HepG2 (cell line): ENCODE results near the gene WDR82. TPM values are rescaled to one million over a fixed set of nuclear protein-coding genes. Genes with fewer than 3 reads are reported as not detected.

Experiments
- ADNP ChIP-seq: sonication (generic); formaldehyde crosslinking; IDR thresholded peaks from 2 replicates; pipeline ENCODE4 v1.4.0; 2020; ENCODE audit warnings: missing genetic modification reagents
- AKNA ChIP-seq: sonication (generic); formaldehyde crosslinking; IDR thresholded peaks from 2 replicates; pipeline ENCODE4 v1.4.0; 2020; ENCODE audit warnings: missing genetic modification reagents, borderline replicate concordance
- ARID4A ChIP-seq: sonication (generic); formaldehyde crosslinking; IDR thresholded peaks from 2 replicates; pipeline ENCODE4 v1.5.0; 2020; ENCODE audit warnings: mild to moderate bottlenecking, missing genetic modification reagents, borderline replicate concordance
- PHF21A ChIP-seq: sonication (generic); formaldehyde crosslinking; IDR thresholded peaks from 2 replicates; pipeline ENCODE4 v1.5.0; 2020; ENCODE audit warnings: mild to moderate bottlenecking, missing genetic modification reagents
- SOX6 ChIP-seq, 2 experiments: fragments of 450-650 bp in 1 of 2; sonication (generic) in 1 of 2; formaldehyde crosslinking in 1 of 2; IDR thresholded peaks; 2 replicates each; pipeline versions ENCODE4 v1.4.0 to v1.6.1; 2017 to 2020; ENCODE audit warnings: antibody characterized with exemption in 1 of 2, mild to moderate bottlenecking in 1 of 2, missing genetic modification reagents in 1 of 2
- TEAD3 ChIP-seq: optimal IDR thresholded peaks from 2 replicates; pipeline ENCODE3; 2016; ENCODE audit warnings: borderline replicate concordance
- THRA ChIP-seq: sonication (generic); formaldehyde crosslinking; IDR thresholded peaks from 2 replicates; pipeline ENCODE4 v1.4.0; 2020; ENCODE audit warnings: missing genetic modification reagents, borderline replicate concordance
- polyA plus RNA-seq, 8 experiments: library from polyadenylated mRNA; depleted of rRNA in 3 of 8; stranded (reverse) in 7 of 8; unstranded in 1 of 8; fragments of >200 nt; fragmentation: Illumina TruSeq in 4 of 8; extraction: Trizol in 4 of 8; gene quantifications; 2 replicates each; pipeline versions ENCODE4 v1.2.1 to v1.2.3, GENCODE V29; 2011 to 2016; ENCODE audit warnings: low read depth in 4 of 8, missing spikeins in 1 of 8, mixed read lengths in 1 of 8; ENCODE audit not compliant: insufficient read depth in 1 of 8
- total RNA-seq, 5 experiments: library from RNA; depleted of rRNA; stranded (reverse); fragments of >200 nt; fragmentation: Illumina TruSeq; extraction: Trizol; gene quantifications; 2 replicates each; pipeline ENCODE4 v1.2.3, GENCODE V29; 2016; ENCODE audit warnings: low read depth in 1 of 5

Gene WDR82
- total and polyA plus RNA-seq, 2 of the 13 experiments (the other 11 are each of a cell fraction or from before 2014, with no cell fraction given), result 39.1 to 59.5 TPM

- TF ChIP-seq AKNA (CRISPR knock-in tag) (no peak), TEAD3 (CRISPR knock-in tag) (peak; percentile 54), ADNP (CRISPR knock-in tag) (0 out of 2 replicates have a peak, but pooled peaks have one; percentile 17), SOX6 (IDR thresholded peaks at IDR 0.05) (no peak), SOX6 (CRISPR knock-in tag; IDR thresholded peaks at IDR 0.05) (peak; percentile 12; the same call in 1 of the 2 replicates), ARID4A (CRISPR knock-in tag) (peak; percentile 13; the same call in 1 of the 2 replicates), THRA (CRISPR knock-in tag) (no peak), PHF21A (CRISPR knock-in tag) (peak; percentile 56)
- TF ChIP-seq, all 625 proteins: peak for 15
Measured at GRCh38 chr3:52281981-52282801, 3.7 kb upstream of the WDR82 start (continued).
